ENCODE data around the gene FAM149B1. TPM values are rescaled to one million over a fixed set of nuclear protein-coding genes. Genes with fewer than 3 reads are reported as not detected.

FAM149B1 gene
- total and polyA plus RNA-seq, 10 of the 15 experiments (the other 5 are each of a cell fraction or from before 2014, with no cell fraction given) = 6.6 to 20.9 (median 11.2) TPM

- TF ChIP-seq RELB (IDR thresholded peaks at IDR 0.05; ENCODE audit: low read depth) (no peak), RB1 (IDR thresholded peaks at IDR 0.05; ENCODE audit: borderline replicate concordance) (no peak), ESRRA (IDR thresholded peaks at IDR 0.05; ENCODE audit: low read length) (no peak), ASH2L (IDR thresholded peaks at IDR 0.05; ENCODE audit: borderline replicate concordance, low read depth) (no peak)
These were observed 53.1 kb downstream of the FAM149B1 start (continued) for GRCh38 chr10:73220989-73221388.

DNA sequence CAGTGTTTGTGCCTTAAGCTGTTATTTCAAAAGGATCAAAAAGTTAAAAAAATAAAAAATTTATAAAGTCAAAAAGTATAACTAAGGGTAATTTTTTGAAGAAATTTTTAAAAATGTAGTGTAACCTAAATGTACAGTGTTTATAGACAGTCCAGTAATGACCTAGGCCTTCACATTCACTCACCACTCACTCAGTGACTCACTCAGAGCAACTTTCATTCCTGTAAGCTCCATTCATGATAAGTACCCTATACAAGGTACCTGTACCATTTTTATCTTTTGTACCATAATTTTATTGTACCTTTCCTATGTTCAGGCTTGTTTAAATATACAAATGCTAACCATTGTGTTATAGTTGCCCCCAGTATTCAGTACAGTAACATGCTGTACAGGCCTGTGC, 57.6 kb downstream of the FAM149B1 start:
- no peaks in the 10 kb centered on the region for H3K4me1 ChIP-seq (ENCODE audit: control insufficient read depth, insufficient read depth, low read length)
- no peaks in the 10 kb centered on the region for H3K79me2 ChIP-seq (ENCODE audit: control insufficient read depth, insufficient read depth, low read length)
- H3K9me3 ChIP-seq (replicated peaks; ENCODE audit: control insufficient read depth, insufficient read depth, low read length) = no peaks in the 10 kb centered on the region
- no peak overlapping the region for H3K9ac ChIP-seq (ENCODE audit: control insufficient read depth, insufficient read depth, low read length)
- CTCF ChIA-PET = interaction anchor here (1.3 to 2.0 kb wide), 2 partner anchors 8 to 76 kb away, joined by 4 to 8 read pairs; no protein-coding TSS in a partner anchor
- H3K27ac ChIP-seq (ENCODE audit: control insufficient read depth, insufficient read depth) = no peak overlapping the region
- no peak for ATAC-seq
- H4K20me1 ChIP-seq (ENCODE audit: control insufficient read depth, insufficient read depth) = no peaks in the 10 kb centered on the region
- BruUV-seq (replicated peaks) = no TSS peak
- DNase-seq (ENCODE audit: low read depth, low spot score) = no peak
- in situ Hi-C loops (cut with MboI) = no loop called here
- H3K4me2 ChIP-seq (ENCODE audit: control insufficient read depth, insufficient read depth) = no peak overlapping the region
- TF ChIP-seq ZBTB40 (IDR thresholded peaks at IDR 0.05; ENCODE audit: borderline replicate concordance) = no peak
- TF ChIP-seq ATF7 (IDR thresholded peaks at IDR 0.05; ENCODE audit: low read depth) = no peak
- no peak for TF ChIP-seq HDAC2 (IDR thresholded peaks at IDR 0.05)
- no peak for TF ChIP-seq YBX1 (IDR thresholded peaks at IDR 0.05)
- no peak for TF ChIP-seq ZZZ3 (IDR thresholded peaks at IDR 0.05; ENCODE audit: control insufficient read depth, insufficient read length, low read depth)
- TF ChIP-seq, protein P1, sequence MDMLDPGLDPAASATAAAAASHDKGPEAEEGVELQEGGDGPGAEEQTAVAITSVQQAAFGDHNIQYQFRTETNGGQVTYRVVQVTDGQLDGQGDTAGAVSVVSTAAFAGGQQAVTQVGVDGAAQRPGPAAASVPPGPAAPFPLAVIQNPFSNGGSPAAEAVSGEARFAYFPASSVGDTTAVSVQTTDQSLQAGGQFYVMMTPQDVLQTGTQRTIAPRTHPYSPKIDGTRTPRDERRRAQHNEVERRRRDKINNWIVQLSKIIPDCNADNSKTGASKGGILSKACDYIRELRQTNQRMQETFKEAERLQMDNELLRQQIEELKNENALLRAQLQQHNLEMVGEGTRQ (IDR thresholded peaks at IDR 0.05; ENCODE audit: borderline replicate concordance, low read depth, low read length) = no peak
- no peak for TF ChIP-seq SREBF2 (IDR thresholded peaks at IDR 0.05; ENCODE audit: low read length)
- no peak for TF ChIP-seq PAX8 (IDR thresholded peaks at IDR 0.05)
- no peak for TF ChIP-seq RB1 (IDR thresholded peaks at IDR 0.05; ENCODE audit: borderline replicate concordance)
- intact Hi-C loops (cut with micrococcal nuclease; ENCODE audit: unreplicated experiment) = no loop called here
- SMC1A ChIA-PET (ENCODE audit: uncharacterized antibody, unreplicated experiment) = no interaction called here
- FAIRE-seq = no peak
- POLR2A ChIA-PET = interaction anchor here (0.5 to 0.7 kb wide), 2 partner anchors 88 to 918 kb away, joined by 4 to 5 read pairs; no protein-coding TSS in a partner anchor
- H3K36me3 ChIP-seq (ENCODE audit: control insufficient read depth in 2 of 2, insufficient read depth in 2 of 2, low read length in 1 of 2) = no peaks in the 10 kb centered on the region; a peak in 1 of 4 replicates
- H3K27me3 ChIP-seq (replicated peaks in 1 of 2; ENCODE audit: control insufficient read depth in 2 of 2, insufficient read depth in 2 of 2, low read length in 1 of 2) = no peaks in the 10 kb centered on the region
- RAD21 ChIA-PET (ENCODE audit: unreplicated experiment) = no interaction called here
- no peak overlapping the region for H2AFZ ChIP-seq (ENCODE audit: control insufficient read depth, low read depth, low read length)
- H3K4me3 ChIP-seq = no peak overlapping the region
